K562 (cell line): ENCODE data around the gene CHL1.

Experiments used
- CREB1 ChIP-seq, 2 experiments: sonication (generic) in 1 of 2; formaldehyde crosslinking in 1 of 2; IDR thresholded peaks; 2 replicates each; pipeline versions ENCODE4 v1.6.1 to v1.8.0; 2012 to 2022; ENCODE audit warnings: inconsistent platforms in 1 of 2, mild to moderate bottlenecking in 1 of 2, missing genetic modification reagents in 1 of 2, moderate library complexity in 1 of 2
- EP300 ChIP-seq: IDR thresholded peaks from 2 replicates; pipeline ENCODE4 v1.6.1; 2012; ENCODE audit warnings: low read length, improper control_type of control experiment
- FOXP1 ChIP-seq: sonication (generic); formaldehyde crosslinking; IDR thresholded peaks from 2 replicates; pipeline ENCODE4 v1.8.0; 2022; ENCODE audit warnings: mild to moderate bottlenecking, missing genetic modification reagents
- MEF2A ChIP-seq: IDR thresholded peaks from 2 replicates; pipeline ENCODE4 v1.6.1; 2011; ENCODE audit warnings: low read depth, mild to moderate bottlenecking, low read length, moderate library complexity; ENCODE audit not compliant: control insufficient read depth
- POLR2A ChIP-seq: fragments of 450-650 bp; conservative IDR thresholded peaks from 2 replicates; pipeline ENCODE4 v1.6.1; 2016
- RB1 ChIP-seq: fragments of 450-650 bp; IDR thresholded peaks from 2 replicates; pipeline ENCODE4 v1.6.1; 2017; ENCODE audit warnings: low read depth, mild to moderate bottlenecking
- RBM39 ChIP-seq: fragments of 200-400 bp; formaldehyde crosslinking; optimal IDR thresholded peaks from 2 replicates; pipeline ENCODE3; 2018; ENCODE audit warnings: low read depth, low read length
- STAG1 ChIP-seq: sonication (generic); formaldehyde crosslinking; IDR thresholded peaks from 2 replicates; pipeline ENCODE4 v1.5.0; 2020; ENCODE audit warnings: missing genetic modification reagents, borderline replicate concordance

DNA sequence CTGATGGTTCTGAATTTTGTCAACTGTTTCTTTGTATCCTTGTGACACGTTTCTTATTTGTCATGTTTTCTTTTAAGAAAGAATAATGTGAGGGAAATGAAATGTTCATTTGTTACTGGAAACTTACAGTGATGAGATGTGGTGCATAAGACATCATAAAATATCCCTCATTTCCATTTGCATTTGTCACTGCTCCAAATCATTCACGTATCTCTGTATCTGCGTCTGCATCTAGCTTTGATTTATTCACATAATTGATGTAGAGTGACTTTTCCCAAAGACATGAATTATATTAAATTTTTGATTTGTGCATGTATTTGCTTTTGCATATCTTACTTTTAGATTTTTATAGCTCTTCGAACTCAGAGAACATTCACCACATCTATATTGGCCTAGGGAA, 66.8 kb downstream of the CHL1 start:
- TF ChIP-seq EP300 (no peak), POLR2A (no peak), RB1 (no peak), STAG1 (CRISPR knock-in tag) (no peak), CREB1 (IDR thresholded peaks at IDR 0.05) (no peak), CREB1 (CRISPR knock-in tag; IDR thresholded peaks at IDR 0.05) (no peak), RBM39 (no peak), MEF2A (no peak), FOXP1 (CRISPR knock-in tag) (no peak)
